Ramos (cell line): ENCODE data around the gene CLSTN2.

ENCODE experiments used
- in situ Hi-C: fragments of 300-500 bp; cut with MboI; formaldehyde crosslinking; loops from one replicate; pipeline ENCODE4 v1.14.3; 2022; ENCODE audit warnings: low sequenced_read_pairs; ENCODE audit not compliant: unreplicated experiment

Gene CLSTN2

DNA sequence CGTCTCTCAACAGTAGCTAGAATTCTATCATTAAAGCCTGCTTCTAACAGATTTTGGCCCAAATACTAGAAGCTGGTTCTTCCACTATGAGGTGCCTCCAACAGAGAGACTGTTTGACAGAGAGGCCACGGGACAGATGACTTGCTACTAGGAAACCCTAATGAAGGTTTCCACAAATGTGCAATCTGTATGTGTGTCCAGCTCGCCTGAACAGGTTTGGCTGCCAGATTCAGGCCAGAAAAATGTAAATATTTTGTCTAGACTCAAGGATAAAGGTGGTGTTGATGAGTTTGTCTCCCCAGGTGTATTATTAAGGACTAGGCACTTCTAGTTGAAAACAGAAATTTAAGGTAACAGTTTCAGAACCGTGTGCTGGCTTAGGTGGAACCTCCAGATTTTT lies 651.3 kb downstream of the CLSTN2 start:
- in situ Hi-C loops = no loop called here

DNA sequence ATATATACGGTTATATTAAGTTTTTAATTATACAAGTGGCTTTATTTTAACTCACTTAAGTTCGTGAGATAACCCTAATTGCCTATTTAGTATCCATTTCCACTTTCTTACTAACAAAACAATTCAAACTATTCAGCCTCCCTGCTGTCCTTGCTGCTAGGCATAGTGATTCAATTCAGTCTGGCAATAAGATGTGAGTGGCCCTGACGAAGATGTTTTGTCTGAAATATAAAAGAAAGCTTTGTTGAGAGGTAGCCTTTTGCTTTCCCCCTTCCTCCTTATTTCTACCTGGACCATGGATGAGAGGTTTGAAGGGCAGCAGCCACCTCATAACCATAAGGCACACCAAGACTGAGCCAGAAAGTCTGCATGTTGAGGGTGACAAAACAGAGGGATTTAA lies 653.6 kb downstream of the CLSTN2 start:
- in situ Hi-C loops = no loop called here

DNA sequence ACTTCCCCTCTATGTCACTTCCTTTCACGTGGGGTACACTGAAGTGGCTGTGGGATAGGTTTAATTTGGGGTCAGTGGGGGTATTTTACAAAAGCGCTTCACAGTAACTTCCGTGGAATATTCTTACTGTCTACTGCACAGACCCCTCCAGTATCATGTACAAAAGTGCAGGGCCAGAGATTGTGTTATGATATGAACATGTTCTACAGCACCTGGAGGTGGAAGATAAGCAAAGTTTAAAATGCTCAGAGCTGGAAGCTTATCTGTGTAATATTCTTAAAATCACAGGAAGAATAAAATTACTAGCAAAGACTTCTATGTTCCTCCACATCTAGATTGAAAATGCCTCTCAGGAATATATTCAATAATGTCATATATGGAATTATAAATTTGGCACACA lies 658.8 kb downstream of the CLSTN2 start:
- in situ Hi-C loops = no loop called here

DNA sequence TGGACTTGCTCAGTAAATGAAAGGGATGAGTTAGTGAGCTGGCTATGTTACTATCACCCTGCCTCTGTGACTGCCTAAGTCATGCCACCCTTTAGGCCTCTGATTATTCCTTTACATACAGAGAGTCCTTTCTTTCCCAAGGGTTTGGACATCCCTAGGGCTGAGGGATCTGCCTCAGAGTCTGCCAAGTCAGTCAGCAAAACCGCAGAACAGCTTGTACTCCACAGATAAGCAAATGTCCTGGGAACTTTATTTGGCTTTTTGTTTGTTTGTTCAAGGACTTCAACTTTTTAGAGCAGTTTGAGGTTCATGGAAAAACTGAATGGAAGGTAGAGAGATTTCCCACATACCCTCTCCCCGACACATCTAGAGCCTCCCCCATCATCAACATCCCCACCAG lies 660.3 kb downstream of the CLSTN2 start:
- in situ Hi-C loops = no loop called here

DNA sequence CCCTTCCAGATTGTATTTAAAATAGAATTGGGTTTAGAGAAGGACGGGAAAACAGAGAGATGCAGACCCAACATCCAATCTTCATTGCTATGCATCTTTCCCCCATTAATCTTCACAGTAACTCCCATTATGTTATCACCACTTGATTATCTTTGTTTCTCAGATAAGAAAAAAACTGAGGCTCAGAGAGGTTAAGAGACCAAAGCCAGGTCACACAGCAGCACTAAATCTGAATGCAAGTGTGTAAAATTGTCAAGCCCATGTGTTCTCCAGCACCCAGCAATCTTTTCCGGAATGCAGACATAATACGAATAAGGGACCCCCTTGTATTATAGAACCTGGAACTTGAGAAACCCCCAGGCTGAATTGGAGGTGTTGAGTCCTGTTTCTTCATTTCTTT lies 662.4 kb downstream of the CLSTN2 start:
- in situ Hi-C loops = no loop called here

DNA sequence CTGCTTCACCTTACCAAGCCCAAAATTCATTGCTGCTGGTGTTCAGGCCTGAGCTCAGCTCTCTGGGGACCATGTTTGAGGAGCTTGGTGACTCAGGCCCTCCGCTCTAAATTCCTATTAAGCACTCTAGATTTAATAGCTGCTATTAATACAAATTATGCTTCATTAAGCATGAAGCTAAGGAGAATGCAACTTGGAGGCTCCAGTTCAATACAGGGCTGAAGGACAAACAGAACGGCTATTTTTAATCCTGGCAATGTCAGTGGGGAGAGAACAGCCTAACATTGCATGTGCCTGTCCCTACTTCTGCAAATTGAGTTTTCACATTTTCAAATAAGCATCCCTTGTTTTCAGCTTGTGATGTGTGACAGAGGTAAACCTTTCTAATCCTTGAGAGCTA lies 662.8 kb downstream of the CLSTN2 start:
- in situ Hi-C loops = no loop called here

DNA sequence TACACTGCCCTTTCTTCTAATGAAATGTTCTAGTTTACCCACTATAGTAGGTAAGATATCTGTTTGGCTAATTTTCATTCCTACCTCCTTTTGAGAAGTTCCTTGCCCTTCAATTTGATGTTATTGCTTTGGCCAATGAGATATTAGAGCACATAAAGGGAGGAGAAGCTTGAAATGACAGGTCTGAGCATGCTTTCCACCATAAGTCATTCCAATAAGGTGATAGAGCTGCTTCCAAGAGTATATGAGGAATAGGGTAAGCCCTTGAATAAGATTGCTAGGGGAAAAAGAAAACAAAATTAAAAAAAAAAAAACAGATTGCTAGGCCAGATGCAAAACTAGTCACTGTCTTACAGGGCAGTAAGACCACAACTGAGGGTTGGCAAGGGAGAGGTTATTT lies 664.0 kb downstream of the CLSTN2 start:
- in situ Hi-C loops = no loop called here

DNA sequence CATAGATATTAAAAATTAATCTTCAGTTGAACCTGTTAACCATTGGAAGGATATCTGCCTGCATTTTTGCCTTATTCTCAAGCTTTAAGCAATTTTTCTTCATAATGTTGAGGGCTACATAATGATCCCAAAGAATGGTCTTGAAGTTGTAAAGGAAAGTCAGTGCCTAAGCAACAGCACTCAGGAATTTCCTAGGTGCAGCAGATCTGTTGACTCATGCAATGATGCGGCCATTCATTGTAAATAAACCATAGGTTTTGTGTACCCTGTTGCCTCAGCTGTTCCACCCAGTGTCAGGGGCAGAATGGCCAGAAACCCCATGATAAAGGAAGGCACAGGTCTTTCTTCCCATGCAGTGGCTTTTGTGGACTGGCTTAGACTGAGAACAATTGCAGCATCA lies 664.5 kb downstream of the CLSTN2 start:
- in situ Hi-C loops = no loop called here

DNA sequence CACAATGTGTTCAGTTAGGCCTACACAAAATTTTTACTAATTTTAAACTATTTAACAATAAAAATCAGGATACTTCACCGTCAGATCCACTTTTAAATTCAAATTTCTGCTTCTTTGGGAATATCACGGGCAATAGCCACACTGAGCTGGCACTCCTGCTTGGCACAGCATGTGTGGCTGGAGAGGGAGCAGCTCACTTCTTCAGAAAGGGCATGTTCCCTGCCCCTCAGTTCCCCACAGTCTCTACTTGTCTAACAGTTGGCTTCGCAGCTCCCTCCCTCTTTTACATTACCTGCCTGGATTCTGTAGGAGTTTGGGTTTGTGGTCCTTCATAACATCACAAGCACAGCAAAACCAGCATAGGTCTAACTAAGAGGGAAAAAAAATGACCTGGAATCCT lies 666.9 kb downstream of the CLSTN2 start:
- in situ Hi-C loops = no loop called here

DNA sequence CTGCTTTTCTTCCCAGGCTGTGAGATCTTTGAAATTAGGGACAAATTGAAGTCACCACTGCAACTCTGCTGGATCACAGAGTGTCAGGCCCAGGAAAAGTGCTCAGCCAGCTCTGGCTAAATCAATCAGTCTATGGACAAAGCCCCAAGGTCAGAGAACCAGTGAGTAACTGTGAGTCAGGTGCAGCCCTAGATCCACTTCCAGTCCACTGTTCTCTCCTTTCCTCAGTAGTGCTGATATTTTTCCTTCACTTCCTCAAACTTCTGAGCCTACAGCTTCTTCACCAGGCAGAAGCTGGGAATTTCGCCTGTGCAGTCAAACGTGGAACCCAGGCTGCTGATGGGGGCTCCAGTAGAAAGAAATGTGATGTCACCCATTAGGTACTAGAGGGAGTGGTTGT lies 667.8 kb downstream of the CLSTN2 start:
- in situ Hi-C loops = no loop called here

DNA sequence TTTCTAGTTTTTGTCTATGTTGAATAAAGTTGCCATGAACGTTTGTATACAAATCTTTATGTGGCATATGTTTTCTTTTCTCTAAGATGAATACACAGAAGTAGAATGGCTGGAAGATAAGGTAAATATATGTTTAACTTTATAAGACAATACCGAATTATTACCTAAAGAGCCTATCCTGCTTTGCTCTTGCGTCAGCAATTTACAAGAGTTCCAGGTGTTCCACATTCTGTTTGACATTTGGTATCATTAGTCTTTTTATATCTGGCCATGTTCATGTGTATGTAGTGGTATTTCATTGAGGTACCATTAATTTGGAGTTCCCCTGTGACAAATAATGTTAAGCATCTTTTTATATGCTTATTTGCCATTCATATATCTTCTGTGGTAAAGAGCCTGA lies 668.8 kb downstream of the CLSTN2 start:
- in situ Hi-C loops = no loop called here

DNA sequence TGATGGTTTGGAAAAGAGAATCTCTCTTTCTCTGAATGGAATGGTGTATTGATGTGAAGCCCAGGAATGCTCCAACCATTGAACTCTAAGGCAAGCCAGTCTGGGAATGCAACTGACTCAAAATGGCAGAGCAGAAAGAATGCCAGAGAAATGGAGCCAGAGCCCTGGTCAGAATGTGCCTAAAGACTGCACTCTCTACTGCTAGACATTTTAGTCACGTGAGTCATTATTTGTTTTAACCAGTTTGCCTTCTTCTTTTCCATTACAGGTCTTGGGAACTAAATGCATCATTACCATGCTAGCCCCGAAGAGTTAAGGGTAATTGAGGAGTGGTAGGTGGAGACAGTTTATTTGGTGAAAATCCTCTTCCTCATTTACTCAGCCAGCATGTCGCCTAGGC lies 675.6 kb downstream of the CLSTN2 start:
- in situ Hi-C loops = no loop called here

DNA sequence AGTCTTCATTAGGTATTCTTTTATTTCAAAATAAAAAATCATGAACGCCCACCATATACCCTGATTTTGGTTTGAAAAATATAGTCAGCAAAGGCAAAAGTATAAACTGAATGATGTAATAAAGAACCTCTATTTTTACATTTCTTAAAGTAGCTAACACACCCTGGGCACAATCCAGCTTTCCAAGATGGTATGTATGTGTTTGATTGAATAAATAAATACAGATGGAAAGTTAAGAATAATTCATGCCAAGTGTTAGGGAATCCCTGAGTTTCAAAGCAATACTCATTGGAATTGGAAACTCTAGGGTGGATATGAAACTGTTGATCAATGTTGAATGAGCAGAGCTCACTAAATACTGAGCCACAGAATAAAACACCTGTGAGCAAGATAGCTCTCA lies 679.0 kb downstream of the CLSTN2 start:
- in situ Hi-C loops = no loop called here

DNA sequence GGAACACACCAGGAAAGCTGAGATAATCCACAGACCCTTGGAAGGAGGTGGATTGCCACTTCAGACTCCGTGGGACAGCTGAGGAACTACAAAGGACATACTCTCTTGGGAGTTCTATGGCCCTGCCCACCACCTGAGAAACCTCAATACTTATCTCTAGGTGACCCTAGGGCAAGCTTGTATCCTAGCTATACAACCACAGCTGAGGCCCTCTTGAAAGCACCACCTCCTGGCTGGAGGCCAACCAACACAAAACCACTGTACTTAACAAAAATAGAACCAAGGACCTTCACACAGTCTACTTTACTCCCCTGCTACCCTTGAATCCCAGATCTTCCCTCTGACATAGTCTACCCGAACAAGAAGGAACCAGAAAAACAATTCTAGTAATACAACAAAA lies 682.1 kb downstream of the CLSTN2 start:
- in situ Hi-C loops = no loop called here

DNA sequence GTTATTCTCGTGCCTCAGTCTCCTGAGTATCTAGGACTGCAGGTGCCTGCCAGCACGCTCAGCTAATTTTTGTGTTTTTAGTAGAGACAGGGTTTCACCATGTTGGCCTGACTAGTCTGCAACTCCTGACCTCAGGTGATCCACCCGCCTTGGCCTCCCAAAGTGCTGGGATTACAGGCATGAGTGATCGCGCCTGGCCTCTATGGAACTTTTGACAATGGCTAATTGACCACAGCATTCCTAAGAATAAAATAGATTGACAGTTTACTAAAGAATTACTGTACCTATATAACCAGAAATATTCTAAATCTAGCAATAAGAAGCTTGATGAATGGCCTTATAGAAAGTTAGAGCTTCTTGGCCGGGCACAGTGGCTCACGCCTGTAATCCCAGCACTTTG lies 691.9 kb downstream of the CLSTN2 start:
- in situ Hi-C loops = no loop called here
